ENCODE results near the gene RACGAP1. TPM values are rescaled to one million over a fixed set of nuclear protein-coding genes. Genes with fewer than 3 reads are reported as not detected.

Gene RACGAP1
- total and polyA plus RNA-seq, 2 experiments from 2014 or later, result 19.0 to 52.8 TPM

- Histone ChIP-seq H2AFZ (peak overlapping the region; percentile 95), H3K4me3 (peak overlapping the region; percentile 64), H4K20me1 (replicated peaks; ENCODE audit: insufficient read depth) (no peaks in the 10 kb centered on the region), H3K4me1 (ENCODE audit: insufficient read depth) (peaks cover 27% of the 10 kb centered on the region), H3F3A (replicated peaks; ENCODE audit: low read depth) (no peaks in the 10 kb centered on the region), H3K27ac (ENCODE audit: low read depth) (no peak overlapping the region), H3K4me2 (peak overlapping the region; percentile 89), H3K27me3 (ENCODE audit: insufficient read depth) (peaks cover 71% of the 10 kb centered on the region), H3K36me3 (ENCODE audit: insufficient read depth) (no peaks in the 10 kb centered on the region; the same call in 1 of the 2 replicates), H3K9me2 (ENCODE audit: insufficient read depth) (no peaks in the 10 kb centered on the region), H3K79me2 (replicated peaks; ENCODE audit: insufficient read depth) (no peaks in the 10 kb centered on the region)
- H3K27me3 Mint-ChIP-seq (ENCODE audit: insufficient read depth, low read depth, poor library complexity), result peaks cover 43% of the 10 kb centered on the region
- TF ChIP-seq EZH2phosphoT487 (IDR thresholded peaks at IDR 0.05; ENCODE audit: unreplicated experiment) (no peak), EZH2 (IDR thresholded peaks at IDR 0.05; ENCODE audit: low read depth, unreplicated experiment) (peak; percentile 55)
- H3K9me3 Mint-ChIP-seq, result peaks cover 6% of the 10 kb centered on the region; the same call in 2 of the 3 replicates
- no peak overlapping the region for H3K27ac Mint-ChIP-seq
- ATAC-seq, result no peak; the same call in 2 of the 3 replicates
- peaks cover 5% of the 10 kb centered on the region; the same call in 1 of the 3 replicates for H3K36me3 Mint-ChIP-seq (ENCODE audit: low read depth)
- DNase-seq (ENCODE audit: low spot score), result no peak
- peaks cover 23% of the 10 kb centered on the region for H3K4me1 Mint-ChIP-seq
- peak overlapping the region; percentile 67 for H3K4me3 Mint-ChIP-seq
Measured at GRCh38 chr12:49960474-49961110, 64.7 kb downstream of the RACGAP1 start.

GRCh38 chr12:49959685-49960473 lies 65.4 kb downstream of the RACGAP1 start:
- Mint-ChIP-seq H3K27ac (no peak overlapping the region), H3K9me3 (peaks cover 6% of the 10 kb centered on the region; the same call in 2 of the 3 replicates), H3K36me3 (ENCODE audit: low read depth) (peaks cover 5% of the 10 kb centered on the region; the same call in 1 of the 3 replicates), H3K27me3 (ENCODE audit: insufficient read depth, low read depth, poor library complexity) (peaks cover 43% of the 10 kb centered on the region), H3K4me1 (peaks cover 24% of the 10 kb centered on the region), H3K4me3 (peak overlapping the region; percentile 67)
- H3K36me3 ChIP-seq (ENCODE audit: insufficient read depth), result no peaks in the 10 kb centered on the region; the same call in 1 of the 2 replicates
- no peaks in the 10 kb centered on the region for H3K9me2 ChIP-seq (ENCODE audit: insufficient read depth)
- no peaks in the 10 kb centered on the region for H4K20me1 ChIP-seq (replicated peaks; ENCODE audit: insufficient read depth)
- H3K4me1 ChIP-seq (ENCODE audit: insufficient read depth), result peaks cover 31% of the 10 kb centered on the region
- H3K79me2 ChIP-seq (replicated peaks; ENCODE audit: insufficient read depth), result no peaks in the 10 kb centered on the region
- H3K27ac ChIP-seq (ENCODE audit: low read depth), result no peak overlapping the region
- H3K4me2 ChIP-seq, result peak overlapping the region; percentile 89
- H3F3A ChIP-seq (replicated peaks; ENCODE audit: low read depth), result no peaks in the 10 kb centered on the region
- peak overlapping the region; percentile 18; the same call in 1 of the 2 replicates for H2AFZ ChIP-seq
- peak; percentile 94 for DNase-seq (ENCODE audit: low spot score)
- peak overlapping the region; percentile 64 for H3K4me3 ChIP-seq
- peak; percentile 52 for ATAC-seq
- peaks cover 78% of the 10 kb centered on the region for H3K27me3 ChIP-seq (ENCODE audit: insufficient read depth)
- TF ChIP-seq EZH2 (IDR thresholded peaks at IDR 0.05; ENCODE audit: low read depth, unreplicated experiment), result no peak
- no peak for TF ChIP-seq CREB1 (CRISPR knock-in tag; IDR thresholded peaks at IDR 0.05; ENCODE audit: low read depth)
- TF ChIP-seq JUNB (IDR thresholded peaks at IDR 0.05; ENCODE audit: unreplicated experiment), result no peak
- no peak for TF ChIP-seq ETS1 (IDR thresholded peaks at IDR 0.05)
- no peak for TF ChIP-seq NANOG (IDR thresholded peaks at IDR 0.05; ENCODE audit: borderline replicate concordance)
- TF ChIP-seq STAT1 (IDR thresholded peaks at IDR 0.05; ENCODE audit: unreplicated experiment), result no peak
- no peak for TF ChIP-seq REST (IDR thresholded peaks at IDR 0.05; ENCODE audit: unreplicated experiment)
- TF ChIP-seq ZNF331 (CRISPR knock-in tag; IDR thresholded peaks at IDR 0.05; ENCODE audit: low read depth), result no peak
- TF ChIP-seq EZH2phosphoT487 (IDR thresholded peaks at IDR 0.05; ENCODE audit: unreplicated experiment), result no peak

All from GM23338 (cell line).